GM23338 (cell line): ENCODE results near the gene MMP1. TPM values are rescaled to one million over a fixed set of nuclear protein-coding genes. Genes with fewer than 3 reads are reported as not detected.

Experiments used
- ATAC-seq: fragments of 200-7000 bp; cut with Tn5 transposase; 3 replicates; pipeline ENCODE4 v1.9.1; 2020
- DNase-seq: peaks from one replicate; pipeline ENCODE4 v3.0.0-alpha.2; 2015; ENCODE audit warnings: low spot score
- H2AFZ ChIP-seq: fragments of 200-600 bp; sonication (generic); 2 replicates; pipeline ENCODE4 v1.8.0; 2016; ENCODE audit warnings: antibody characterized with exemption, mild to moderate bottlenecking, moderate library complexity
- H3F3A ChIP-seq: fragments of 200-600 bp; sonication (generic); replicated peaks from 2 replicates; pipeline ENCODE4 v1.8.0; 2017; ENCODE audit warnings: antibody characterized with exemption, mixed run types, low read depth
- H3K27ac ChIP-seq: fragments of 200-600 bp; sonication (generic); 2 replicates; pipeline ENCODE4 v1.6.1; 2016; ENCODE audit warnings: low read depth
- H3K27me3 ChIP-seq: fragments of 200-600 bp; sonication (generic); 2 replicates; pipeline ENCODE4 v1.8.0; 2016; ENCODE audit warnings: mild to moderate bottlenecking, mixed run types, moderate library complexity; ENCODE audit not compliant: insufficient read depth
- H3K36me3 ChIP-seq: fragments of 200-600 bp; sonication (generic); 2 replicates; pipeline ENCODE4 v1.8.0; 2016; ENCODE audit warnings: mild to moderate bottlenecking; ENCODE audit not compliant: insufficient read depth
- H3K4me1 ChIP-seq: fragments of 200-600 bp; sonication (generic); 2 replicates; pipeline ENCODE4 v1.8.0; 2016; ENCODE audit warnings: mild to moderate bottlenecking, moderate library complexity; ENCODE audit not compliant: insufficient read depth
- H3K4me2 ChIP-seq: fragments of 200-600 bp; sonication (generic); 2 replicates; pipeline ENCODE4 v1.7.1; 2017; ENCODE audit warnings: mixed run types
- H3K4me3 ChIP-seq: fragments of 200-600 bp; sonication (generic); 2 replicates; pipeline ENCODE4 v1.6.1; 2016; ENCODE audit warnings: mixed run types
- H3K79me2 ChIP-seq: fragments of 200-600 bp; sonication (generic); replicated peaks from 2 replicates; pipeline ENCODE4 v1.8.0; 2017; ENCODE audit warnings: mild to moderate bottlenecking; ENCODE audit not compliant: insufficient read depth
- H3K9me2 ChIP-seq: fragments of 200-600 bp; sonication (generic); 2 replicates; pipeline ENCODE4 v1.8.0; 2017; ENCODE audit not compliant: insufficient read depth
- H4K20me1 ChIP-seq: fragments of 200-600 bp; sonication (generic); replicated peaks from 2 replicates; pipeline ENCODE4 v1.8.0; 2017; ENCODE audit warnings: mild to moderate bottlenecking; ENCODE audit not compliant: insufficient read depth
- H3K27ac Mint-ChIP-seq: 2 replicates; pipeline ENCODE4 v1.8.0; 2020; ENCODE audit warnings: inconsistent platforms, mild to moderate bottlenecking, moderate library complexity, mixed read lengths
- H3K27me3 Mint-ChIP-seq: 3 replicates; pipeline ENCODE4 v1.8.0; 2022; ENCODE audit warnings: low read depth, mild to moderate bottlenecking, moderate library complexity, mixed read lengths, inconsistent platforms; ENCODE audit not compliant: insufficient read depth, poor library complexity
- H3K36me3 Mint-ChIP-seq: 3 replicates; pipeline ENCODE4 v1.8.0; 2021; ENCODE audit warnings: low read depth, mild to moderate bottlenecking, inconsistent platforms, moderate library complexity, mixed read lengths
- H3K4me1 Mint-ChIP-seq: 3 replicates; pipeline ENCODE4 v1.8.0; 2020; ENCODE audit warnings: mild to moderate bottlenecking, inconsistent platforms, mixed read lengths
- H3K4me3 Mint-ChIP-seq: 3 replicates; pipeline ENCODE4 v1.8.0; 2021; ENCODE audit warnings: moderate library complexity, mild to moderate bottlenecking, inconsistent platforms, mixed read lengths
- H3K9me3 Mint-ChIP-seq: 3 replicates; pipeline ENCODE4 v1.8.0; 2020; ENCODE audit warnings: moderate library complexity, mild to moderate bottlenecking, inconsistent platforms, mixed read lengths
- CREB1 ChIP-seq: fragments of 250-450 bp; sonication (Bioruptor Pico); IDR thresholded peaks from 2 replicates; pipeline ENCODE4 v1.5.0; 2020; ENCODE audit warnings: low read depth, mild to moderate bottlenecking, moderate library complexity
- JUNB ChIP-seq: IDR thresholded peaks from one replicate; pipeline ENCODE4 v1.6.1; 2016; ENCODE audit warnings: antibody characterized with exemption; ENCODE audit not compliant: unreplicated experiment
- NANOG ChIP-seq: IDR thresholded peaks from 2 replicates; pipeline ENCODE4 v1.6.1; 2016; ENCODE audit warnings: antibody characterized with exemption, borderline replicate concordance
- ZNF114 ChIP-seq: fragments of 250-450 bp; sonication (Bioruptor Pico); IDR thresholded peaks from 2 replicates; pipeline ENCODE4 v1.5.0; 2020; ENCODE audit warnings: mild to moderate bottlenecking, moderate library complexity
- ZNF331 ChIP-seq: fragments of 250-450 bp; sonication (Bioruptor Pico); IDR thresholded peaks from 2 replicates; pipeline ENCODE4 v1.5.0; 2020; ENCODE audit warnings: low read depth, mild to moderate bottlenecking, moderate library complexity
- polyA plus RNA-seq: library from polyadenylated mRNA; unstranded; fragments of >200 nt; fragmentation: Nextera tagmentation; extraction: Ambion mirVana; gene quantifications from 2 replicates; pipeline ENCODE4 v1.2.1, GENCODE V29; 2016
- total RNA-seq: library from RNA; depleted of rRNA; stranded (reverse); fragments of >200 nt; shearing (Covaris generic); gene quantifications from 2 replicates; pipeline ENCODE4 v1.2.3, GENCODE V29; 2014
- TF ChIP-seq, protein P1 (sequence below), 2 experiments: fragments of 200-600 bp in 1 of 2; sonication (generic) in 1 of 2; conservative IDR thresholded peaks; 2 replicates each; pipeline versions ENCODE4 v1.5.1 to v1.6.1; 2016 to 2017; ENCODE audit warnings: antibody characterized with exemption in 2 of 2, low read depth in 2 of 2, mild to moderate bottlenecking in 2 of 2, moderate library complexity in 1 of 2
- TF ChIP-seq, protein P2 (sequence below): fragments of 250-450 bp; sonication (Bioruptor Pico); IDR thresholded peaks from 2 replicates; pipeline ENCODE4 v1.5.0; 2020; ENCODE audit warnings: mild to moderate bottlenecking, moderate library complexity

MMP1 gene
- total and polyA plus RNA-seq, 2 experiments from 2014 or later, result not detected

DNA sequence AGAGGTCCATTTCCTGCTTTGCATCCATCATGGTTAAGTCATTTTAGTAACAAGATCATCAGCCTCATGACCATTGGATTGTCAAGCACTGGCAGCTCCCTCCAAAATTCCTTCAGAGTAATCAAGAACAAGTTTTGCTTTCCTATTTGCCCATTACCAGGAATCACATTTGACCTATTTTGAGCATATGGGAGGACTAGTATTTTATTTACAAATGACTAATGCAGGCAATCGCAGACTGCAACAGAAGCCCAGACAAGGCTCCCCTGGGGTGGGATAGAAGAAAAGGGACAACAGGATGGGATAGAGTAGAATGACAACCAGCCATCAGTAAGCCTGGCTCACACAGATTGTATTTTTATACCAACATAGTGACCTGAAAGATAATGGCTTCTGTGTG lies 26.6 kb downstream of the MMP1 start:
- Histone ChIP-seq H3K4me2 (no peak overlapping the region), H3K4me3 (no peak overlapping the region), H3K9me2 (peaks cover 8% of the 10 kb centered on the region), H4K20me1 (no peaks in the 10 kb centered on the region), H3K4me1 (no peaks in the 10 kb centered on the region), H3K79me2 (no peaks in the 10 kb centered on the region), H3F3A (no peaks in the 10 kb centered on the region), H3K27ac (no peak overlapping the region), H2AFZ (no peak overlapping the region), H3K36me3 (no peaks in the 10 kb centered on the region), H3K27me3 (no peaks in the 10 kb centered on the region)
- no peaks in the 10 kb centered on the region; the same call in 2 of the 3 replicates for H3K9me3 Mint-ChIP-seq
- no peaks in the 10 kb centered on the region for H3K36me3 Mint-ChIP-seq
- ATAC-seq, result no peak
- H3K4me1 Mint-ChIP-seq, result no peaks in the 10 kb centered on the region
- TF ChIP-seq ZNF331 (no peak), ZNF114 (CRISPR knock-in tag) (no peak), CREB1 (CRISPR knock-in tag) (no peak), NANOG (no peak), JUNB (no peak)
- TF ChIP-seq, protein P1, sequence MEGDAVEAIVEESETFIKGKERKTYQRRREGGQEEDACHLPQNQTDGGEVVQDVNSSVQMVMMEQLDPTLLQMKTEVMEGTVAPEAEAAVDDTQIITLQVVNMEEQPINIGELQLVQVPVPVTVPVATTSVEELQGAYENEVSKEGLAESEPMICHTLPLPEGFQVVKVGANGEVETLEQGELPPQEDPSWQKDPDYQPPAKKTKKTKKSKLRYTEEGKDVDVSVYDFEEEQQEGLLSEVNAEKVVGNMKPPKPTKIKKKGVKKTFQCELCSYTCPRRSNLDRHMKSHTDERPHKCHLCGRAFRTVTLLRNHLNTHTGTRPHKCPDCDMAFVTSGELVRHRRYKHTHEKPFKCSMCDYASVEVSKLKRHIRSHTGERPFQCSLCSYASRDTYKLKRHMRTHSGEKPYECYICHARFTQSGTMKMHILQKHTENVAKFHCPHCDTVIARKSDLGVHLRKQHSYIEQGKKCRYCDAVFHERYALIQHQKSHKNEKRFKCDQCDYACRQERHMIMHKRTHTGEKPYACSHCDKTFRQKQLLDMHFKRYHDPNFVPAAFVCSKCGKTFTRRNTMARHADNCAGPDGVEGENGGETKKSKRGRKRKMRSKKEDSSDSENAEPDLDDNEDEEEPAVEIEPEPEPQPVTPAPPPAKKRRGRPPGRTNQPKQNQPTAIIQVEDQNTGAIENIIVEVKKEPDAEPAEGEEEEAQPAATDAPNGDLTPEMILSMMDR (conservative IDR thresholded peaks at IDR 0.05; ENCODE audit: low read depth in 2 of 2), result no peak
- TF ChIP-seq, protein P2, sequence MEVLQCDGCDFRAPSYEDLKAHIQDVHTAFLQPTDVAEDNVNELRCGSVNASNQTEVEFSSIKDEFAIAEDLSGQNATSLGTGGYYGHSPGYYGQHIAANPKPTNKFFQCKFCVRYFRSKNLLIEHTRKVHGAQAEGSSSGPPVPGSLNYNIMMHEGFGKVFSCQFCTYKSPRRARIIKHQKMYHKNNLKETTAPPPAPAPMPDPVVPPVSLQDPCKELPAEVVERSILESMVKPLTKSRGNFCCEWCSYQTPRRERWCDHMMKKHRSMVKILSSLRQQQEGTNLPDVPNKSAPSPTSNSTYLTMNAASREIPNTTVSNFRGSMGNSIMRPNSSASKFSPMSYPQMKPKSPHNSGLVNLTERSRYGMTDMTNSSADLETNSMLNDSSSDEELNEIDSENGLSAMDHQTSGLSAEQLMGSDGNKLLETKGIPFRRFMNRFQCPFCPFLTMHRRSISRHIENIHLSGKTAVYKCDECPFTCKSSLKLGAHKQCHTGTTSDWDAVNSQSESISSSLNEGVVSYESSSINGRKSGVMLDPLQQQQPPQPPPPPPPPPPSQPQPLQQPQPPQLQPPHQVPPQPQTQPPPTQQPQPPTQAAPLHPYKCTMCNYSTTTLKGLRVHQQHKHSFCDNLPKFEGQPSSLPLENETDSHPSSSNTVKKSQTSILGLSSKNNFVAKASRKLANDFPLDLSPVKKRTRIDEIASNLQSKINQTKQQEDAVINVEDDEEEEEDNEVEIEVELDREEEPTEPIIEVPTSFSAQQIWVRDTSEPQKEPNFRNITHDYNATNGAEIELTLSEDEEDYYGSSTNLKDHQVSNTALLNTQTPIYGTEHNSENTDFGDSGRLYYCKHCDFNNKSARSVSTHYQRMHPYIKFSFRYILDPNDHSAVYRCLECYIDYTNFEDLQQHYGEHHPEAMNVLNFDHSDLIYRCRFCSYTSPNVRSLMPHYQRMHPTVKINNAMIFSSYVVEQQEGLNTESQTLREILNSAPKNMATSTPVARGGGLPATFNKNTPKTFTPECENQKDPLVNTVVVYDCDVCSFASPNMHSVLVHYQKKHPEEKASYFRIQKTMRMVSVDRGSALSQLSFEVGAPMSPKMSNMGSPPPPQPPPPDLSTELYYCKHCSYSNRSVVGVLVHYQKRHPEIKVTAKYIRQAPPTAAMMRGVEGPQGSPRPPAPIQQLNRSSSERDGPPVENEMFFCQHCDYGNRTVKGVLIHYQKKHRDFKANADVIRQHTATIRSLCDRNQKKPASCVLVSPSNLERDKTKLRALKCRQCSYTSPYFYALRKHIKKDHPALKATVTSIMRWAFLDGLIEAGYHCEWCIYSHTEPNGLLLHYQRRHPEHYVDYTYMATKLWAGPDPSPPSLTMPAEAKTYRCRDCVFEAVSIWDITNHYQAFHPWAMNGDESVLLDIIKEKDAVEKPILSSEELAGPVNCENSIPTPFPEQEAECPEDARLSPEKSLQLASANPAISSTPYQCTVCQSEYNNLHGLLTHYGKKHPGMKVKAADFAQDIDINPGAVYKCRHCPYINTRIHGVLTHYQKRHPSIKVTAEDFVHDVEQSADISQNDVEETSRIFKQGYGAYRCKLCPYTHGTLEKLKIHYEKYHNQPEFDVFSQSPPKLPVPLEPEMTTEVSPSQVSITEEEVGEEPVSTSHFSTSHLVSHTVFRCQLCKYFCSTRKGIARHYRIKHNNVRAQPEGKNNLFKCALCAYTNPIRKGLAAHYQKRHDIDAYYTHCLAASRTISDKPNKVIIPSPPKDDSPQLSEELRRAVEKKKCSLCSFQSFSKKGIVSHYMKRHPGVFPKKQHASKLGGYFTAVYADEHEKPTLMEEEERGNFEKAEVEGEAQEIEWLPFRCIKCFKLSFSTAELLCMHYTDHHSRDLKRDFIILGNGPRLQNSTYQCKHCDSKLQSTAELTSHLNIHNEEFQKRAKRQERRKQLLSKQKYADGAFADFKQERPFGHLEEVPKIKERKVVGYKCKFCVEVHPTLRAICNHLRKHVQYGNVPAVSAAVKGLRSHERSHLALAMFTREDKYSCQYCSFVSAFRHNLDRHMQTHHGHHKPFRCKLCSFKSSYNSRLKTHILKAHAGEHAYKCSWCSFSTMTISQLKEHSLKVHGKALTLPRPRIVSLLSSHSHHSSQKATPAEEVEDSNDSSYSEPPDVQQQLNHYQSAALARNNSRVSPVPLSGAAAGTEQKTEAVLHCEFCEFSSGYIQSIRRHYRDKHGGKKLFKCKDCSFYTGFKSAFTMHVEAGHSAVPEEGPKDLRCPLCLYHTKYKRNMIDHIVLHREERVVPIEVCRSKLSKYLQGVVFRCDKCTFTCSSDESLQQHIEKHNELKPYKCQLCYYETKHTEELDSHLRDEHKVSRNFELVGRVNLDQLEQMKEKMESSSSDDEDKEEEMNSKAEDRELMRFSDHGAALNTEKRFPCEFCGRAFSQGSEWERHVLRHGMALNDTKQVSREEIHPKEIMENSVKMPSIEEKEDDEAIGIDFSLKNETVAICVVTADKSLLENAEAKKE, result no peak
- no peak overlapping the region for H3K4me3 Mint-ChIP-seq
- no peak overlapping the region for H3K27ac Mint-ChIP-seq
- no peak for DNase-seq
- H3K27me3 Mint-ChIP-seq, result no peaks in the 10 kb centered on the region
